ENCODE data around the gene GPR37L1.

- TF ChIP-seq CTCF (IDR thresholded peaks at IDR 0.05) (no peak), POLR2A (IDR thresholded peaks at IDR 0.05) (peak; percentile 12)
Observed at GRCh38 chr1:202130816-202131522, 8.3 kb downstream of the GPR37L1 start.

All from right lobe of liver (tissue), 4 donors.